Endothelial cell of umbilical vein (primary cell): ENCODE results near the gene GRAMD4. TPM values are rescaled to one million over a fixed set of nuclear protein-coding genes. Genes with fewer than 3 reads are reported as not detected.

Experiments used
- BruUV-seq: library from RNA; stranded (reverse); fragments of 400-500 nt; replicated peaks from 2 replicates; lab custom pipeline; 2021; lab: Mats Ljungman, UMichigan
- CTCF ChIA-PET: fragments of 300-600, 350-600 bp; sonication (Branson Sonifier 250); formaldehyde crosslinking; loops from one replicate; lab custom pipeline; 2021; ENCODE audit warnings: antibody characterized with exemption, inconsistent platforms; lab: Charles Lee
- POLR2A ChIA-PET: fragments of 300-600, 350-600 bp; sonication (Branson Sonifier 250); formaldehyde crosslinking; loops from one replicate; lab custom pipeline; 2021; ENCODE audit warnings: antibody characterized with exemption, inconsistent platforms; lab: Charles Lee
- DNase-seq: peaks from one replicate; pipeline ENCODE4 v3.0.0-alpha.2; 2011; ENCODE audit warnings: low read depth, low spot score
- FAIRE-seq: peaks from 2 replicates; lab custom pipeline; 2011; peaks lifted over from hg19 to GRCh38; lab: Jason Lieb, UNC
- H2AFZ ChIP-seq: 2 replicates; pipeline ENCODE4 v1.6.0; 2012; ENCODE audit warnings: low read depth, low read length, control low read depth, inconsistent platforms
- H3K27ac ChIP-seq: 2 replicates; pipeline ENCODE4 v1.5.1; 2011; ENCODE audit warnings: low read depth, mild to moderate bottlenecking, control low read depth, low read length, moderate library complexity; ENCODE audit not compliant: insufficient read depth
- H3K27me3 ChIP-seq, 2 experiments: 2 replicates each; pipeline versions ENCODE4 v1.6.0 to v1.6.1; 2011; ENCODE audit warnings: low read length in 2 of 2, mixed read lengths in 1 of 2; ENCODE audit not compliant: control insufficient read depth in 2 of 2, insufficient read depth in 2 of 2
- H3K36me3 ChIP-seq, 2 experiments: 2 replicates in 1 of 2; 3 replicates in 1 of 2; pipeline ENCODE4 v1.5.1; 2011; ENCODE audit warnings: low read length in 2 of 2, mild to moderate bottlenecking in 1 of 2, moderate library complexity in 1 of 2; ENCODE audit not compliant: control insufficient read depth in 2 of 2, insufficient read depth in 2 of 2; ENCODE audit errors: extremely low read depth in 1 of 2
- H3K4me1 ChIP-seq: 3 replicates; pipeline ENCODE4 v1.5.1; 2011; ENCODE audit warnings: mild to moderate bottlenecking, low read length; ENCODE audit not compliant: control insufficient read depth, insufficient read depth; ENCODE audit errors: extremely low read depth
- H3K4me2 ChIP-seq: 2 replicates; pipeline ENCODE4 v1.6.1; 2011; ENCODE audit warnings: low read length, control low read depth, mixed read lengths; ENCODE audit not compliant: insufficient read depth
- H3K4me3 ChIP-seq, 3 experiments: fragments of 200-600 bp in 1 of 3; sonication (generic), shearing (Covaris generic) in 1 of 3; replicated peaks in 1 of 3; 2 replicates each; pipeline ENCODE4 v1.5.1; 2011 to 2016; ENCODE audit warnings: control low read depth in 3 of 3, low read length in 3 of 3, mild to moderate bottlenecking in 2 of 3, inconsistent platforms in 1 of 3, low read depth in 1 of 3, moderate library complexity in 1 of 3; ENCODE audit not compliant: insufficient read depth in 1 of 3
- H3K79me2 ChIP-seq: 2 replicates; pipeline ENCODE4 v1.6.0; 2012; ENCODE audit warnings: low read length, inconsistent platforms; ENCODE audit not compliant: control insufficient read depth, insufficient read depth
- H3K9ac ChIP-seq: replicated peaks from 2 replicates; pipeline ENCODE3; 2011; ENCODE audit warnings: low read length, control low read depth; ENCODE audit not compliant: insufficient read depth; ENCODE audit errors: extremely low read depth
- H3K9me1 ChIP-seq: replicated peaks from 3 replicates; pipeline ENCODE4 v1.6.0; 2011; ENCODE audit warnings: mild to moderate bottlenecking, low read length; ENCODE audit not compliant: control insufficient read depth, insufficient read depth; ENCODE audit errors: extremely low read depth
- H3K9me3 ChIP-seq: replicated peaks from 2 replicates; pipeline ENCODE4 v1.5.1; 2012; ENCODE audit warnings: low read length, inconsistent platforms; ENCODE audit not compliant: control insufficient read depth, insufficient read depth
- H4K20me1 ChIP-seq: replicated peaks from 2 replicates; pipeline ENCODE3; 2011; ENCODE audit warnings: mild to moderate bottlenecking, low read length; ENCODE audit not compliant: control insufficient read depth, insufficient read depth; ENCODE audit errors: extremely low read depth
- CTCF ChIP-seq, 2 donors: IDR thresholded peaks; 1 replicate in 1 of 2; 2 replicates in 1 of 2; pipeline ENCODE4 v1.5.1; 2011; ENCODE audit warnings: low read length in 2 of 2, mild to moderate bottlenecking in 2 of 2, moderate library complexity in 2 of 2, control low read depth in 1 of 2, inconsistent platforms in 1 of 2, low read depth in 1 of 2; ENCODE audit not compliant: insufficient read depth in 1 of 2; ENCODE audit errors: extremely low read depth in 1 of 2
- EZH2 ChIP-seq: IDR thresholded peaks from 2 replicates; pipeline ENCODE4 v1.6.1; 2012; ENCODE audit warnings: borderline replicate concordance, low read depth, mild to moderate bottlenecking, moderate library complexity, low read length, inconsistent platforms; ENCODE audit not compliant: severe bottlenecking
- FOS ChIP-seq: IDR thresholded peaks from 2 replicates; pipeline ENCODE4 v1.6.1; 2011; ENCODE audit warnings: mild to moderate bottlenecking, low read length, moderate library complexity, borderline replicate concordance; ENCODE audit not compliant: insufficient read depth
- GATA2 ChIP-seq: IDR thresholded peaks from 2 replicates; pipeline ENCODE4 v1.7.0; 2011; ENCODE audit warnings: low read depth, mild to moderate bottlenecking, moderate library complexity, mixed read lengths, low read length; ENCODE audit not compliant: insufficient read length, insufficient read depth
- JUN ChIP-seq: IDR thresholded peaks from 2 replicates; pipeline ENCODE4 v1.6.1; 2011; ENCODE audit warnings: borderline replicate concordance, low read depth; ENCODE audit not compliant: insufficient read length, insufficient read depth
- MAX ChIP-seq: IDR thresholded peaks from 2 replicates; pipeline ENCODE4 v1.6.1; 2011; ENCODE audit not compliant: insufficient read depth, insufficient read length
- MYC ChIP-seq: IDR thresholded peaks from one replicate; pipeline ENCODE4 v1.6.1; 2011; ENCODE audit warnings: mild to moderate bottlenecking, low read depth, low read length
- POLR2A ChIP-seq: IDR thresholded peaks from 2 replicates; pipeline ENCODE4 v1.6.1; 2012; ENCODE audit warnings: low read depth, mild to moderate bottlenecking, control low read depth, low read length
- POLR2AphosphoS5 ChIP-seq: IDR thresholded peaks from 2 replicates; pipeline ENCODE4 v1.6.1; 2012; ENCODE audit warnings: low read depth, mild to moderate bottlenecking, control low read depth, low read length, moderate library complexity; ENCODE audit not compliant: insufficient read depth
- dilution Hi-C: fragments of 300-500 bp; cut with MboI; formaldehyde crosslinking; loops from one replicate; pipeline ENCODE4 v1.15.0; 2019; ENCODE audit warnings: low sequenced_read_pairs; ENCODE audit not compliant: extremely low pct_ligation_motif_present
- intact Hi-C: fragments of 100-400 bp; cut with micrococcal nuclease; formaldehyde crosslinking; loops from one replicate; pipeline ENCODE4 v1.10.0; 2022
- polyA plus RNA-seq, 4 experiments: library from polyadenylated mRNA; depleted of rRNA in 3 of 4; stranded (reverse) in 3 of 4; unstranded in 1 of 4; fragments of >200 nt; gene quantifications; 2 replicates each; pipeline versions ENCODE4 v1.2.1 to v1.2.3, GENCODE V29; 2011 to 2012; ENCODE audit warnings: missing spikeins in 1 of 4
- total RNA-seq: library from RNA; stranded (reverse); gene quantifications from 2 replicates; pipeline ENCODE4 v1.2.3, GENCODE V29; 2021

GRAMD4 gene
- total and polyA plus RNA-seq, 2 donors (not counting 3 experiments of a cell fraction or from before 2014, with no cell fraction given), result 5.9 to 14.8 TPM

- dilution Hi-C loops, result no loop called here
- FAIRE-seq (no peak), DNase-seq (no peak)
- intact Hi-C loops, result no loop called here
- ChIA-PET POLR2A (no interaction called here), CTCF (interaction anchor here (2.1 kb wide), 1 partner anchor 11 kb away, joined by 11 read pairs; no protein-coding TSS in a partner anchor)
- no peaks in the 10 kb centered on the region for H3K9me1 ChIP-seq
- no peaks in the 10 kb centered on the region for H3K27me3 ChIP-seq
- H3K4me2 ChIP-seq, result no peak overlapping the region
- H3K27ac ChIP-seq, result no peak overlapping the region
- H3K36me3 ChIP-seq, result no peaks in the 10 kb centered on the region
- TF ChIP-seq POLR2AphosphoS5 (no peak), CTCF (IDR thresholded peaks at IDR 0.05; ENCODE audit: extremely low read depth in 1 of 2, insufficient read depth in 1 of 2, low read depth in 1 of 2, low read length in 2 of 2) (no peak), POLR2A (no peak), GATA2 (no peak), MAX (no peak), JUN (no peak), FOS (no peak), MYC (no peak), EZH2 (no peak)
- BruUV-seq, result no TSS peak
- no peaks in the 10 kb centered on the region for H3K9me3 ChIP-seq
- peaks cover 19% of the 10 kb centered on the region for H3K4me1 ChIP-seq
- no peaks in the 10 kb centered on the region for H4K20me1 ChIP-seq
- H2AFZ ChIP-seq, result no peak overlapping the region
- no peaks in the 10 kb centered on the region for H3K79me2 ChIP-seq
- no peak overlapping the region for H3K9ac ChIP-seq
- no peak overlapping the region for H3K4me3 ChIP-seq
These were observed 45.7 kb upstream of the GRAMD4 start for GRCh38 chr22:46574438-46574992.
